WTC11 (cell line): ENCODE results near the gene NR1I2. TPM values are rescaled to one million over a fixed set of nuclear protein-coding genes. Genes with fewer than 3 reads are reported as not detected.

Experiments used
- ATAC-seq: fragments of 200-7000 bp; cut with Tn5 transposase; 2 replicates; pipeline ENCODE4 v1.10.0; 2021; ENCODE audit warnings: mild to moderate bottlenecking, moderate library complexity
- CTCF ChIA-PET: fragments of 300-600 bp; sonication (Branson Sonifier 250); formaldehyde crosslinking; loops from one replicate; lab custom pipeline; 2021; ENCODE audit warnings: antibody characterized with exemption; lab: Charles Lee
- POLR2A ChIA-PET: fragments of 350-600 bp; sonication (Branson Sonifier 250); formaldehyde crosslinking; loops from one replicate; lab custom pipeline; 2021; ENCODE audit warnings: antibody characterized with exemption; lab: Charles Lee
- DNase-seq: peaks from one replicate; pipeline ENCODE4 v3.0.0; 2021; ENCODE audit warnings: low spot score
- H3K27ac Mint-ChIP-seq: 2 replicates; pipeline ENCODE4 v1.8.0; 2021; ENCODE audit warnings: mixed read lengths
- H3K27me3 Mint-ChIP-seq: 2 replicates; pipeline ENCODE4 v1.8.0; 2021; ENCODE audit warnings: low read depth, mild to moderate bottlenecking, moderate library complexity, mixed read lengths
- H3K36me3 Mint-ChIP-seq: 2 replicates; pipeline ENCODE4 v1.8.0; 2021; ENCODE audit warnings: mixed read lengths
- H3K4me1 Mint-ChIP-seq: 2 replicates; pipeline ENCODE4 v1.8.0; 2022; ENCODE audit warnings: mixed read lengths
- H3K4me3 Mint-ChIP-seq: 2 replicates; pipeline ENCODE4 v1.8.0; 2021; ENCODE audit warnings: mild to moderate bottlenecking, moderate library complexity, mixed read lengths
- H3K9me3 Mint-ChIP-seq: 2 replicates; pipeline ENCODE4 v1.8.0; 2021; ENCODE audit warnings: mixed read lengths
- ARID4B ChIP-seq: sonication (generic); formaldehyde crosslinking; IDR thresholded peaks from 2 replicates; pipeline ENCODE4 v1.8.0; 2023; ENCODE audit warnings: missing genetic modification reagents, mild to moderate bottlenecking, borderline replicate concordance
- CREB1 ChIP-seq: sonication (generic); formaldehyde crosslinking; IDR thresholded peaks from 2 replicates; pipeline ENCODE4 v1.8.0; 2023; ENCODE audit warnings: mild to moderate bottlenecking, missing genetic modification reagents
- CTCF ChIP-seq: fragments of 200-600 bp; IDR thresholded peaks from 2 replicates; pipeline ENCODE4 v1.8.0; 2022; ENCODE audit warnings: antibody characterized with exemption
- E2F4 ChIP-seq: sonication (generic); formaldehyde crosslinking; IDR thresholded peaks from 2 replicates; pipeline ENCODE4 v1.8.1; 2022; ENCODE audit warnings: low read depth, mild to moderate bottlenecking, moderate library complexity, missing genetic modification reagents, borderline replicate concordance
- E2F5 ChIP-seq: sonication (generic); formaldehyde crosslinking; IDR thresholded peaks from 2 replicates; pipeline ENCODE4 v1.8.1; 2022; ENCODE audit warnings: mild to moderate bottlenecking, moderate library complexity, missing genetic modification reagents
- ELF4 ChIP-seq: sonication (generic); formaldehyde crosslinking; IDR thresholded peaks from 2 replicates; pipeline ENCODE4 v1.8.1; 2022; ENCODE audit warnings: low read depth, mild to moderate bottlenecking, moderate library complexity, missing genetic modification reagents
- ERG ChIP-seq: fragments of 250-450 bp; sonication (Bioruptor Pico); IDR thresholded peaks from 2 replicates; pipeline ENCODE4 v1.8.0; 2021; ENCODE audit warnings: mild to moderate bottlenecking
- GTF2I ChIP-seq: fragments of 250-450 bp; sonication (Bioruptor Pico); conservative IDR thresholded peaks from 2 replicates; pipeline ENCODE4 v1.4.0; 2021; ENCODE audit warnings: mild to moderate bottlenecking
- MLX ChIP-seq: sonication (generic); formaldehyde crosslinking; IDR thresholded peaks from 2 replicates; pipeline ENCODE4 v1.8.1; 2023; ENCODE audit warnings: mild to moderate bottlenecking, missing genetic modification reagents, moderate library complexity
- USF1 ChIP-seq: sonication (generic); formaldehyde crosslinking; IDR thresholded peaks from 2 replicates; pipeline ENCODE4 v1.8.0; 2022; ENCODE audit warnings: mild to moderate bottlenecking, missing genetic modification reagents
- USF2 ChIP-seq: sonication (generic); formaldehyde crosslinking; IDR thresholded peaks from 2 replicates; pipeline ENCODE4 v1.8.1; 2023; ENCODE audit warnings: mild to moderate bottlenecking, missing genetic modification reagents, moderate library complexity
- ZBTB21 ChIP-seq: sonication (generic); formaldehyde crosslinking; IDR thresholded peaks from 2 replicates; pipeline ENCODE4 v1.8.1; 2023; ENCODE audit warnings: mild to moderate bottlenecking, missing genetic modification reagents, borderline replicate concordance
- ZMAT4 ChIP-seq: fragments of 250-450 bp; sonication (Bioruptor Pico); IDR thresholded peaks from 2 replicates; pipeline ENCODE4 v1.9.0; 2021; ENCODE audit warnings: mild to moderate bottlenecking
- ZNF121 ChIP-seq: sonication (generic); formaldehyde crosslinking; IDR thresholded peaks from 2 replicates; pipeline ENCODE4 v1.8.0; 2023; ENCODE audit warnings: missing genetic modification reagents
- ZNF232 ChIP-seq: sonication (generic); formaldehyde crosslinking; IDR thresholded peaks from 2 replicates; pipeline ENCODE4 v1.8.0; 2022; ENCODE audit warnings: mild to moderate bottlenecking, missing genetic modification reagents
- ZNF317 ChIP-seq: sonication (generic); formaldehyde crosslinking; IDR thresholded peaks from 2 replicates; pipeline ENCODE4 v1.8.1; 2023; ENCODE audit warnings: low read depth, mild to moderate bottlenecking, moderate library complexity, missing genetic modification reagents, borderline replicate concordance
- total RNA-seq: library from RNA; stranded (reverse); gene quantifications from 3 replicates; pipeline ENCODE4 v1.2.3, GENCODE V29; 2021

Gene NR1I2
- total RNA-seq, 1 experiment from 2014 or later: 1.7 TPM

GRCh38 chr3:119779731-119780383 lies 2.0 kb upstream of the NR1I2 start:
- Mint-ChIP-seq H3K27me3 (no peaks in the 10 kb centered on the region; the same call in 1 of the 2 replicates), H3K27ac (no peak overlapping the region), H3K9me3 (peaks cover 14% of the 10 kb centered on the region), H3K4me1 (peaks cover 3% of the 10 kb centered on the region), H3K36me3 (0 out of 2 replicates have a peak, but pooled peaks cover 9% of the 10 kb centered on the region), H3K4me3 (no peak overlapping the region)
- no peak for DNase-seq
- ChIA-PET CTCF (no interaction called here), POLR2A (interaction anchor here (0.6 kb wide), 1 partner anchor 326 kb away, joined by 3 read pairs; no protein-coding TSS in a partner anchor)
- TF ChIP-seq ZMAT4 (CRISPR knock-in tag) (no peak), USF2 (CRISPR knock-in tag) (no peak), GTF2I (CRISPR knock-in tag) (no peak), ZNF121 (CRISPR knock-in tag) (no peak), CTCF (no peak), E2F4 (CRISPR knock-in tag) (no peak), ZNF232 (no peak), CREB1 (CRISPR knock-in tag) (no peak), ZBTB21 (CRISPR knock-in tag) (no peak), ARID4B (no peak), ZNF317 (CRISPR knock-in tag) (no peak), MLX (CRISPR knock-in tag) (no peak), E2F5 (CRISPR knock-in tag) (no peak), ELF4 (CRISPR knock-in tag) (no peak), ERG (CRISPR knock-in tag) (no peak), USF1 (no peak)
- no peak for ATAC-seq
